HepG2 (cell line): Measurements from ENCODE around the gene C3orf85. TPM values are rescaled to one million over a fixed set of nuclear protein-coding genes. Genes with fewer than 3 reads are reported as not detected.

ENCODE experiments used
- ATAC-seq: fragments of 200-7000 bp; cut with Tn5 transposase; 3 replicates; pipeline ENCODE4 v1.9.1; 2020; ENCODE audit warnings: mild to moderate bottlenecking, moderate library complexity
- BruUV-seq: library from RNA; stranded (reverse); fragments of 400-500 nt; replicated peaks from 2 replicates; lab custom pipeline; 2021; lab: Mats Ljungman, UMichigan
- CTCF ChIA-PET: fragments of 300-600 bp; formaldehyde crosslinking; extraction: SDS; loops from one replicate; lab custom pipeline; 2021; ENCODE audit warnings: low total read pairs, inconsistent platforms, low intra/inter-chr PET ratio; lab: Yijun Ruan, JAX
- POLR2A ChIA-PET: fragments of 350-600 bp; sonication (Branson Sonifier 250); formaldehyde crosslinking; loops from one replicate; lab custom pipeline; 2020; ENCODE audit warnings: antibody characterized with exemption, inconsistent platforms; lab: Yijun Ruan, JAX
- DNase-seq: peaks from one replicate; pipeline ENCODE4 v3.0.0-alpha.2; 2015; ENCODE audit warnings: low spot score
- FAIRE-seq: peaks from 3 replicates; lab custom pipeline; 2011; peaks lifted over from hg19 to GRCh38; lab: Jason Lieb, UNC
- H2AFZ ChIP-seq: one replicate; pipeline ENCODE4 v1.6.1; 2011; ENCODE audit warnings: low read length, inconsistent platforms
- H3K27ac ChIP-seq: fragments of 300-600 bp; 3 replicates; pipeline ENCODE4 v1.8.0; 2011; ENCODE audit warnings: mixed run types, mild to moderate bottlenecking, mixed read lengths, low read length, inconsistent platforms; ENCODE audit not compliant: insufficient read depth; ENCODE audit errors: extremely low read length
- H3K27me3 ChIP-seq, 2 experiments: fragments of 200-600 bp in 1 of 2; 2 replicates in 1 of 2; 3 replicates in 1 of 2; pipeline versions ENCODE4 v1.6.0 to v1.8.0; 2011; ENCODE audit warnings: low read length in 2 of 2, mild to moderate bottlenecking in 2 of 2, moderate library complexity in 2 of 2, inconsistent platforms in 1 of 2; ENCODE audit not compliant: insufficient read depth in 2 of 2, control insufficient read depth in 1 of 2
- H3K36me3 ChIP-seq, 2 experiments: fragments of 200-600 bp in 1 of 2; replicated peaks in 1 of 2; 2 replicates in 1 of 2; 3 replicates in 1 of 2; pipeline versions ENCODE4 v1.5.1 to v1.8.0; 2011; ENCODE audit warnings: low read length in 2 of 2, inconsistent platforms in 1 of 2; ENCODE audit not compliant: insufficient read depth in 2 of 2, control insufficient read depth in 1 of 2
- H3K4me1 ChIP-seq: 2 replicates; pipeline ENCODE4 v1.5.1; 2012; ENCODE audit warnings: low read length, inconsistent platforms; ENCODE audit not compliant: insufficient read depth
- H3K4me2 ChIP-seq: 2 replicates; pipeline ENCODE4 v1.6.0; 2011; ENCODE audit warnings: low read depth, low read length, inconsistent platforms
- H3K4me3 ChIP-seq, 3 experiments: fragments of 200-600 bp in 1 of 3; sonication (generic), shearing (Covaris generic) in 1 of 3; replicated peaks in 1 of 3; 2 replicates each; pipeline ENCODE4 v1.5.1; 2011 to 2016; ENCODE audit warnings: low read length in 3 of 3, inconsistent platforms in 2 of 3, low read depth in 2 of 3, mild to moderate bottlenecking in 2 of 3, control low read depth in 1 of 3, mixed read lengths in 1 of 3; ENCODE audit not compliant: insufficient read depth in 1 of 3
- H3K79me2 ChIP-seq: one replicate; pipeline ENCODE4 v1.6.1; 2011; ENCODE audit warnings: low read length, inconsistent platforms; ENCODE audit not compliant: insufficient read depth
- H3K9ac ChIP-seq: 2 replicates; pipeline ENCODE4 v1.6.0; 2011; ENCODE audit warnings: mild to moderate bottlenecking, low read depth, low read length, inconsistent platforms; ENCODE audit not compliant: insufficient read depth
- H3K9me3 ChIP-seq: 2 replicates; pipeline ENCODE4 v1.5.1; 2012; ENCODE audit warnings: mild to moderate bottlenecking, low read length
- H4K20me1 ChIP-seq: 2 replicates; pipeline ENCODE4 v1.6.0; 2011; ENCODE audit warnings: inconsistent platforms, mild to moderate bottlenecking, low read length, moderate library complexity; ENCODE audit not compliant: insufficient read depth
- ADNP ChIP-seq: sonication (generic); formaldehyde crosslinking; IDR thresholded peaks from 2 replicates; pipeline ENCODE4 v1.4.0; 2020; ENCODE audit warnings: missing genetic modification reagents
- ARID5B ChIP-seq: IDR thresholded peaks from 2 replicates; pipeline ENCODE4 v1.4.0; 2020; ENCODE audit warnings: mild to moderate bottlenecking, missing genetic modification reagents
- ARNTL ChIP-seq: sonication (generic); formaldehyde crosslinking; IDR thresholded peaks from 2 replicates; pipeline ENCODE4 v1.4.0; 2020; ENCODE audit warnings: mild to moderate bottlenecking, missing genetic modification reagents
- GLI4 ChIP-seq: sonication (generic); formaldehyde crosslinking; IDR thresholded peaks from 2 replicates; pipeline ENCODE4 v1.5.1; 2020; ENCODE audit warnings: missing genetic modification reagents, mild to moderate bottlenecking, moderate library complexity, borderline replicate concordance
- HMGA1 ChIP-seq: sonication (generic); formaldehyde crosslinking; conservative IDR thresholded peaks from 2 replicates; pipeline ENCODE4 v1.4.0; 2020; ENCODE audit warnings: missing genetic modification reagents
- KLF16 ChIP-seq, 2 experiments: sonication (generic) in 1 of 2; formaldehyde crosslinking in 1 of 2; IDR thresholded peaks; 2 replicates each; pipeline versions ENCODE4 v1.6.1 to v1.8.0; 2016 to 2023; ENCODE audit warnings: missing genetic modification reagents in 2 of 2, missing compliant biosample characterization in 1 of 2
- KMT2B ChIP-seq: IDR thresholded peaks from 2 replicates; pipeline ENCODE4 v1.6.1; 2016; ENCODE audit warnings: missing genetic modification reagents, missing compliant biosample characterization
- MYPOP ChIP-seq: sonication (generic); formaldehyde crosslinking; IDR thresholded peaks from 2 replicates; pipeline ENCODE4 v1.8.1; 2023; ENCODE audit warnings: mild to moderate bottlenecking, moderate library complexity, missing genetic modification reagents
- PCBP2 ChIP-seq: fragments of 200-400 bp; formaldehyde crosslinking; optimal IDR thresholded peaks from 2 replicates; pipeline ENCODE3; 2018; ENCODE audit warnings: low read length, low read depth; ENCODE audit not compliant: poor library complexity, severe bottlenecking
- RBM22 ChIP-seq: fragments of 200-400 bp; formaldehyde crosslinking; optimal IDR thresholded peaks from 2 replicates; pipeline ENCODE3; 2017; ENCODE audit warnings: mild to moderate bottlenecking, low read length, moderate library complexity
- SMARCE1 ChIP-seq: fragments of 450-650 bp; IDR thresholded peaks from 2 replicates; pipeline ENCODE4 v1.6.1; 2017; ENCODE audit warnings: borderline replicate concordance
- TGIF2 ChIP-seq: IDR thresholded peaks from 2 replicates; pipeline ENCODE4 v1.6.1; 2016; ENCODE audit warnings: control low read depth, missing compliant biosample characterization
- ZNF12 ChIP-seq: sonication (generic); formaldehyde crosslinking; IDR thresholded peaks from 2 replicates; pipeline ENCODE4 v1.5.0; 2020; ENCODE audit warnings: missing genetic modification reagents
- ZNF678 ChIP-seq: sonication (generic); formaldehyde crosslinking; IDR thresholded peaks from 2 replicates; pipeline ENCODE4 v1.4.0; 2020; ENCODE audit warnings: mild to moderate bottlenecking, missing genetic modification reagents
- WGBS: methylation state at CpG from one replicate; pipeline ENCODE4 v1.1.6; 2017; ENCODE audit warnings: low lambda C conversion rate; 5-methylcytosine and 5-hydroxymethylcytosine counted together
- in situ Hi-C: cut with HindIII; loops from 2 replicates; pipeline ENCODE4 v1.10.0; 2017; ENCODE audit warnings: low pct_unique_long_range_greater_than_20kb; ENCODE audit not compliant: extremely low pct_ligation_motif_present
- intact Hi-C: fragments of 100-400 bp; cut with micrococcal nuclease; formaldehyde crosslinking; loops from one replicate; pipeline ENCODE4 v1.10.0; 2022; ENCODE audit not compliant: unreplicated experiment
- polyA plus RNA-seq, 8 experiments: library from polyadenylated mRNA; depleted of rRNA in 3 of 8; stranded (reverse) in 7 of 8; unstranded in 1 of 8; fragments of >200 nt; fragmentation: Illumina TruSeq in 4 of 8; extraction: Trizol in 4 of 8; gene quantifications; 2 replicates each; pipeline versions ENCODE4 v1.2.1 to v1.2.3, GENCODE V29; 2011 to 2016; ENCODE audit warnings: low read depth in 4 of 8, missing spikeins in 1 of 8, mixed read lengths in 1 of 8; ENCODE audit not compliant: insufficient read depth in 1 of 8
- total RNA-seq, 5 experiments: library from RNA; depleted of rRNA; stranded (reverse); fragments of >200 nt; fragmentation: Illumina TruSeq; extraction: Trizol; gene quantifications; 2 replicates each; pipeline ENCODE4 v1.2.3, GENCODE V29; 2016; ENCODE audit warnings: low read depth in 1 of 5
- TF ChIP-seq, protein P1 (sequence below): sonication (generic); formaldehyde crosslinking; IDR thresholded peaks from 2 replicates; pipeline ENCODE4 v1.8.0; 2022; ENCODE audit warnings: mild to moderate bottlenecking, missing genetic modification reagents, moderate library complexity
- TF ChIP-seq, protein P2 (sequence below), 2 experiments: sonication (generic) in 1 of 2; formaldehyde crosslinking in 1 of 2; IDR thresholded peaks; 2 replicates each; pipeline versions ENCODE4 v1.4.0 to v1.6.1; 2016 to 2020; ENCODE audit warnings: borderline replicate concordance in 1 of 2, low read depth in 1 of 2, mild to moderate bottlenecking in 1 of 2, missing genetic modification reagents in 1 of 2

Gene C3orf85
- total and polyA plus RNA-seq, 2 of the 13 experiments (the other 11 are each of a cell fraction or from before 2014, with no cell fraction given) = not detected

- Histone ChIP-seq H3K9ac (no peak overlapping the region), H3K4me3 (no peak overlapping the region), H3K4me2 (no peak overlapping the region), H2AFZ (no peak overlapping the region), H3K4me1 (no peaks in the 10 kb centered on the region), H3K79me2 (no peaks in the 10 kb centered on the region), H3K27ac (no peak overlapping the region), H4K20me1 (no peaks in the 10 kb centered on the region), H3K36me3 (no peaks in the 10 kb centered on the region), H3K27me3 (no peaks in the 10 kb centered on the region), H3K9me3 (no peaks in the 10 kb centered on the region)
- DNase-seq (no peak), ATAC-seq (no peak), FAIRE-seq (no peak)
- ChIA-PET CTCF (no interaction called here), POLR2A (no interaction called here)
- intact Hi-C loops = no loop called here
- BruUV-seq = no TSS peak
- TF ChIP-seq SMARCE1 = no peak
- no peak for TF ChIP-seq MYPOP (CRISPR knock-in tag)
- no peak for TF ChIP-seq GLI4 (CRISPR knock-in tag)
- TF ChIP-seq ARID5B (CRISPR knock-in tag) = no peak
- TF ChIP-seq PCBP2 = no peak
- TF ChIP-seq ARNTL (CRISPR knock-in tag) = no peak
- no peak for TF ChIP-seq TGIF2 (CRISPR knock-in tag)
- TF ChIP-seq ADNP (CRISPR knock-in tag) = no peak
- TF ChIP-seq, protein P1, sequence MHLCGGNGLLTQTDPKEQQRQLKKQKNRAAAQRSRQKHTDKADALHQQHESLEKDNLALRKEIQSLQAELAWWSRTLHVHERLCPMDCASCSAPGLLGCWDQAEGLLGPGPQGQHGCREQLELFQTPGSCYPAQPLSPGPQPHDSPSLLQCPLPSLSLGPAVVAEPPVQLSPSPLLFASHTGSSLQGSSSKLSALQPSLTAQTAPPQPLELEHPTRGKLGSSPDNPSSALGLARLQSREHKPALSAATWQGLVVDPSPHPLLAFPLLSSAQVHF (CRISPR knock-in tag) = no peak
- no peak for TF ChIP-seq RBM22
- no peak for TF ChIP-seq HMGA1 (CRISPR knock-in tag)
- no peak for TF ChIP-seq ZNF12 (CRISPR knock-in tag)
- TF ChIP-seq, protein P2, sequence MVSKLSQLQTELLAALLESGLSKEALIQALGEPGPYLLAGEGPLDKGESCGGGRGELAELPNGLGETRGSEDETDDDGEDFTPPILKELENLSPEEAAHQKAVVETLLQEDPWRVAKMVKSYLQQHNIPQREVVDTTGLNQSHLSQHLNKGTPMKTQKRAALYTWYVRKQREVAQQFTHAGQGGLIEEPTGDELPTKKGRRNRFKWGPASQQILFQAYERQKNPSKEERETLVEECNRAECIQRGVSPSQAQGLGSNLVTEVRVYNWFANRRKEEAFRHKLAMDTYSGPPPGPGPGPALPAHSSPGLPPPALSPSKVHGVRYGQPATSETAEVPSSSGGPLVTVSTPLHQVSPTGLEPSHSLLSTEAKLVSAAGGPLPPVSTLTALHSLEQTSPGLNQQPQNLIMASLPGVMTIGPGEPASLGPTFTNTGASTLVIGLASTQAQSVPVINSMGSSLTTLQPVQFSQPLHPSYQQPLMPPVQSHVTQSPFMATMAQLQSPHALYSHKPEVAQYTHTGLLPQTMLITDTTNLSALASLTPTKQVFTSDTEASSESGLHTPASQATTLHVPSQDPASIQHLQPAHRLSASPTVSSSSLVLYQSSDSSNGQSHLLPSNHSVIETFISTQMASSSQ (IDR thresholded peaks at IDR 0.05; ENCODE audit: low read depth) = no peak
- TF ChIP-seq, protein P2 (CRISPR knock-in tag; IDR thresholded peaks at IDR 0.05; ENCODE audit: borderline replicate concordance) = no peak
- no peak for TF ChIP-seq KLF16 (CRISPR knock-in tag; IDR thresholded peaks at IDR 0.05)
- TF ChIP-seq ZNF678 (CRISPR knock-in tag) = no peak
- TF ChIP-seq KMT2B (CRISPR knock-in tag) = no peak
- 0% methylated on average over 1 of the region's 1 CpG for WGBS
- in situ Hi-C loops = no loop called here
Measured at GRCh38 chr3:109089265-109089664, 47.3 kb upstream of the C3orf85 start.
